HG03565 (cell line): ENCODE data around the gene PVRIG.
"Not testable (repeated sequence)": the region's sequence is repeated elsewhere in the genome, so short reads cannot be mapped to it uniquely, and the experiment has no call there.

Source experiments
- ATAC-seq: cut with Tn5 transposase; IDR thresholded peaks from one replicate; pipeline ENCODE4 v1.9.1; 2021; ENCODE audit warnings: mild to moderate bottlenecking, moderate library complexity; ENCODE audit not compliant: unreplicated experiment

The PVRIG gene

DNA sequence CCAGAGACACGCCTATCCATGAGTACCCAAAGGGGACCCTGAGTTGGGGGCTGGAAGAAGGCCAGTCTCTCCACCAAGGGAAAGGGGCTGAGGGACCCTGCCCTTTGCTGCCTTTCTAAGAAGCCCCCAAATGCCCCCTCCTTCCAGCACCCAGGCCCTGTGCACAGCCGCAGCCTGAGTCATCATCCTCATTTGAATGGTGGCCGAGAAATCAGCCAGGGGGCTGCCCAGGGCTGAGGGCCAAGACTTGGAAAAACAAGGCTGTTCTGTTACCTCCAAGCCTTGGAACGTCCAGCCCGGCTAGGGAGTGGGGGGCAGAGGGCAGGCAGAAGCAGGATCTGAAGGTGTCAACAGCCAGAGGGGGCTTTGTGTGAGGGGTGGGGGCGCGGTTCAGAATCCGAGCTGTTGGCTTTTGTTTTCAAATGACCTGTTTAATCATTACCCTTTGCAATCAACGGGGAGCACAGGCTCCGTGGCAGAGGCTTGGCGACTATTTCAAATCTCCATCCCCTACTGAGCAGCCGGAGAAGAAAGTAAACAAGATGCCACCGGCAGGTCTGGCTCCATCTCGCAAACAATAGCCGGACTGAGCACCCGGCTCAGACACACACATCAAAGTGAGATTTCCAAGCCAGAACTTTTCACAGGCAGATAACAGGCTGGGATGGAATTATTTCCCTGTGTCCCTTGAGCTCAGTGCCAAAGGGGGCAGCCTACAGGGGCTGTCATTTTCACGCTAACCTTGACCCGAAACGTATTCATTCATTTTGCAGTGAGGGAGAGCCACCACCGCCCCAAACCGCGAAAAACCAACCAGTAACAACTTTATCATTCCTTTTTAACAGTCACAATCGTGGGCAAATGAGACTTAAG, 50.5 kb downstream of the PVRIG start:
- not testable (repeated sequence) for ATAC-seq
